ENCODE results near the gene ATF7IP. TPM values are rescaled to one million over a fixed set of nuclear protein-coding genes. Genes with fewer than 3 reads are reported as not detected.

ATF7IP gene
- total and polyA plus RNA-seq, 3 donors from 2014 or later = 71.0 to 84.6 (median 77.1) TPM

DNA sequence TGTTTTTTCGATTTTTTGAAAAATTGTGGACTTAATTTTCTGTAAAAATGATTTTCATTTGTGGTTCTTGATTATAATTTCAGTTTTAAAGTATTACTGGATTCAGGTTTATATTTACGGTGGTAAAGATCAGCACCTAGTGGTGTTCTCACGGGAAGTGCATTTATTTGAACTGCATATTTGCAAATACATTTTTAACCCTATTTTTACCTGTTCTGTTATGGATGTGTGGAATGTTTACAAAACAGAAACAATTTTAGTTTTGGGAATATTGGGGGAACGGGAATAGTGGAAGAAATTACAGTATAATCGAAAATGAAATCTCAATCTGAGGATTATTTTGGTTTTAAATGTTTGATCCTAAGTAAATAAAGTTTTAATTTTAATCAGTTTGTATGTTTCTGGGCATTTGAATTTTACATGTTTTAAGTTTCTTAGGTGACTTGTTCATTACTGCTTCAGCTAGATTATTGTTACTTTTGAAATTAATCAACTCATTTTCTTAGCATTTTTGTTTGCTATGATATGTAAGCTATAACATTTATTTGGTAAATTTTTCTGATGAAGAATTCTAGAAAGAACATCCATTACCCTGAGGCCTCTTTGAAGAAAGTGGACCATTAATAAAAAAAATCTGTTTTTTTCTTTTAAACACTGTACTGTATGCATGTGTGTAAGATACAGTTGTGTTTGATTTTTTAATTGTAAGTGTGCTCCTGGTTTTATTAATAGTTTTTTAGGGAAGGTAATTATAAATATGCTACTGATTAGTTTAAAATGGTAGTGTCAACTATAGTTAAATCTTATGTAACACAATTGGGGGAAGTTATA is 942 bp downstream of the ATF7IP start:
- no peak for DNase-seq

DNA sequence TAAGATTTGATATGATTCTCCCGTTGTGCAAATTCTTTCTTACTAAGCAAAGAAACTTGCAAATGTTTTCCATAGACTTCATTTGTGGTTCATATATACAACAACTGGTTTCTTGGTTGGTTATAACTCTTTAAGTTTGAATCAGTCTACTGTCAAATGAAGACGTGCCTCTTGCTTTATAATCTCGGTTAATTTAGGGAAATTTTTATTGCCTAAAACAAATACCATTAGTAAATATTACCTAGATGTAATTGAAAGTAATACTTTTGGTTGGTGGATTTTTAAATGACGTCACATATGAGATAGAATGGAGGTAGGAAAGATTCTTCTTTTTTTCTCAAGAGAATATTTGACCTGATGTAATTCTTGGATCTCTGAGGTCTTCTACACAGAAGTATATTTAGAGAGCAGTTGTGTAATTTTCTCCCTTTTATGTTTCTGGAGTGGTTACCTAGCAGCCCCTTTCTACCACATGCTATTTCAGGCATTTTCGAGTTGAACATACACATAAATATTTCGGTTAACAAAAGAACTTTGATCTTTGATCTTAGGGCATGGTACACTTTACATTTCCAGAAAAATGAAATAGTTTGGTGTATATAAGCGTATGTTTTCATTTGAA is 1.7 kb downstream of the ATF7IP start:
- intact Hi-C loops (cut with DNase I; ENCODE audit: low total_unique reads) = no loop called here
- no peaks in the 10 kb centered on the region for H3K36me3 ChIP-seq (ENCODE audit: low read depth, missing control alignments)
- no peaks in the 10 kb centered on the region for H3K27me3 ChIP-seq
- peak overlapping the region; percentile 96 to 97 for H3K27ac ChIP-seq
- no peaks in the 10 kb centered on the region for H3K9me3 ChIP-seq
- H3K4me1 ChIP-seq = no peaks in the 10 kb centered on the region
- no peak for DNase-seq
- 20 to 27% methylated on average over 7 of the region's 7 CpGs for WGBS, 2 donors
- TF ChIP-seq, protein P1, sequence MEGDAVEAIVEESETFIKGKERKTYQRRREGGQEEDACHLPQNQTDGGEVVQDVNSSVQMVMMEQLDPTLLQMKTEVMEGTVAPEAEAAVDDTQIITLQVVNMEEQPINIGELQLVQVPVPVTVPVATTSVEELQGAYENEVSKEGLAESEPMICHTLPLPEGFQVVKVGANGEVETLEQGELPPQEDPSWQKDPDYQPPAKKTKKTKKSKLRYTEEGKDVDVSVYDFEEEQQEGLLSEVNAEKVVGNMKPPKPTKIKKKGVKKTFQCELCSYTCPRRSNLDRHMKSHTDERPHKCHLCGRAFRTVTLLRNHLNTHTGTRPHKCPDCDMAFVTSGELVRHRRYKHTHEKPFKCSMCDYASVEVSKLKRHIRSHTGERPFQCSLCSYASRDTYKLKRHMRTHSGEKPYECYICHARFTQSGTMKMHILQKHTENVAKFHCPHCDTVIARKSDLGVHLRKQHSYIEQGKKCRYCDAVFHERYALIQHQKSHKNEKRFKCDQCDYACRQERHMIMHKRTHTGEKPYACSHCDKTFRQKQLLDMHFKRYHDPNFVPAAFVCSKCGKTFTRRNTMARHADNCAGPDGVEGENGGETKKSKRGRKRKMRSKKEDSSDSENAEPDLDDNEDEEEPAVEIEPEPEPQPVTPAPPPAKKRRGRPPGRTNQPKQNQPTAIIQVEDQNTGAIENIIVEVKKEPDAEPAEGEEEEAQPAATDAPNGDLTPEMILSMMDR (IDR thresholded peaks at IDR 0.05) = no peak
- TF ChIP-seq POLR2A (IDR thresholded peaks at IDR 0.05) = no peak
- H3K4me3 ChIP-seq = peak overlapping the region; percentile 62 to 77

More for the DNA sequence above, 942 bp downstream of the ATF7IP start:
- H3K27ac ChIP-seq = peak overlapping the region; percentile 96 to 97
- 3 to 5% methylated on average over 5 of the region's 5 CpGs for WGBS, 2 donors
- no peaks in the 10 kb centered on the region for H3K9me3 ChIP-seq
- H3K4me1 ChIP-seq = no peaks in the 10 kb centered on the region
- TF ChIP-seq, protein P1 (IDR thresholded peaks at IDR 0.05) = peak in 1 of 3 experiments; percentile 18
- TF ChIP-seq POLR2A (IDR thresholded peaks at IDR 0.05) = no peak
- H3K27me3 ChIP-seq = no peaks in the 10 kb centered on the region
- no peaks in the 10 kb centered on the region for H3K36me3 ChIP-seq (ENCODE audit: low read depth, missing control alignments)
- peak overlapping the region; percentile 62 to 77 for H3K4me3 ChIP-seq
- intact Hi-C loops (cut with DNase I; ENCODE audit: low total_unique reads) = no loop called here

DNA sequence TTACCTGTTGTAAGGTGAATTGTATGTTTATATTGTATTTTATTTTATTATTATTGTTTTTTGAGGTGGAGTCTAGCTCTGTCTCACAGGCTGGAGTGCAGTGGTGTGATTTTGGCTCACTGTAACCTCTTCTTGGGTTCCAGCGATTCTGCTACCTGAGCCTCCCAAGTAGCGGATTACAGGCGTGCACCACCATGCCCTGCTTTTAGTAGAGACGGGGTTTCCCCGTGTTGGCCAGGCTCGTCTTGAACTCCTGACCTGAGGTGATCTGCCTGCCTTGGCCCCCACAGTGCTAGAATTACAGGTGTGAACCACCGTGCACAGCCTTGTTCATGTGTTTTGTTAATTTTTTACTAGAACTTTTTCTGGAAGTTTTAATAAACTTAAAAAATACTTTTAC is 3.8 kb downstream of the ATF7IP start:
- intact Hi-C loops (cut with DNase I; ENCODE audit: low total_unique reads) = no loop called here
- DNase-seq = no peak
- TF ChIP-seq, protein P1 (IDR thresholded peaks at IDR 0.05) = no peak
- TF ChIP-seq POLR2A (IDR thresholded peaks at IDR 0.05) = no peak
- Histone ChIP-seq H3K27ac (no peak overlapping the region), H3K9me3 (no peaks in the 10 kb centered on the region), H3K4me3 (no peak overlapping the region), H3K4me1 (no peaks in the 10 kb centered on the region), H3K36me3 (ENCODE audit: low read depth, missing control alignments) (no peaks in the 10 kb centered on the region), H3K27me3 (no peaks in the 10 kb centered on the region)
- WGBS, 2 donors = 87 to 91% methylated on average over 7 of the region's 7 CpGs

DNA sequence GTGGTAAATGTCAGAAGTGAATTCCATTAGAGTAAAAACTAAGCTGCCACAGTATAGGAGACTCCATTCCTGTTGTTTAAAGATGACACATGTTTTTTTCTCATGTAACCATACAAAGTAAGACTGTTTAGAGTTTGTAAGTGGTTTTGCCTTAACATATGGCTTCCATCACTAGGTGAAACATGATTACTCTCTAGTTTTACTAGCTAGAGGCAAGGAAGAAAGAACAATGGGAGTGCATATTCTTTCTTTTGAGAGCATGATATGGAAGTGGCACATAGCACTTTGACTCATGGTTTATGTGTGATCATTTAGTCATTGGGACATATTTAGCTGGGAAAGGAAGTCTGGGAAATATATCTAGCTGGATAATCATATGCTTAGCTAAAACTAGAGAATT is 7.7 kb downstream of the ATF7IP start:
- TF ChIP-seq, protein P1 (IDR thresholded peaks at IDR 0.05) = no peak

More for the DNA sequence above, 7.7 kb downstream of the ATF7IP start:
- H3K27me3 ChIP-seq = no peaks in the 10 kb centered on the region
- H3K4me3 ChIP-seq = no peak overlapping the region
- no peaks in the 10 kb centered on the region for H3K9me3 ChIP-seq
- no peaks in the 10 kb centered on the region for H3K4me1 ChIP-seq
- no peak for DNase-seq
- H3K36me3 ChIP-seq (ENCODE audit: low read depth, missing control alignments) = no peaks in the 10 kb centered on the region
- intact Hi-C loops (cut with DNase I; ENCODE audit: low total_unique reads) = loop anchor here (5.0 kb wide), 1 partner anchor 111 kb away; no protein-coding TSS in a partner anchor
- H3K27ac ChIP-seq = no peak overlapping the region
